Prostate gland (tissue), 2 donors: ENCODE results near the gene IWS1. TPM values are rescaled to one million over a fixed set of nuclear protein-coding genes. Genes with fewer than 3 reads are reported as not detected.
"Not testable (repeated sequence)": the region's sequence is repeated elsewhere in the genome, so short reads cannot be mapped to it uniquely, and the experiment has no call there.

ENCODE experiments used
- DNase-seq: peaks from one replicate; pipeline ENCODE4 v3.0.0-alpha.2; 2019; ENCODE audit warnings: low spot score
- H3K27ac ChIP-seq, 2 donors: fragments of 200-600 bp; sonication (generic); 2 replicates each; pipeline ENCODE4 v1.5.1; 2017 to 2019
- H3K27me3 ChIP-seq: fragments of 200-600 bp; sonication (generic); replicated peaks from 2 replicates; pipeline ENCODE4 v1.5.1; 2019; ENCODE audit not compliant: insufficient read depth
- H3K36me3 ChIP-seq, 2 donors: fragments of 200-600 bp; sonication (generic); 1 replicate in 1 of 2; 2 replicates in 1 of 2; pipeline versions ENCODE4 v1.5.1 to v1.8.1; 2017 to 2019
- H3K4me1 ChIP-seq: fragments of 200-600 bp; sonication (generic); replicated peaks from 2 replicates; pipeline ENCODE4 v1.5.1; 2019
- H3K4me3 ChIP-seq, 2 donors: fragments of 200-600 bp; sonication (generic); 2 replicates each; pipeline ENCODE4 v1.5.1; 2017 to 2019
- H3K9me3 ChIP-seq: fragments of 200-600 bp; sonication (generic); 2 replicates; pipeline ENCODE4 v1.5.1; 2017
- POLR2A ChIP-seq: fragments of 450-650 bp; IDR thresholded peaks from one replicate; pipeline ENCODE4 v1.6.1; 2016; ENCODE audit warnings: antibody characterized with exemption, mild to moderate bottlenecking
- POLR2AphosphoS5 ChIP-seq: sonication (generic); formaldehyde crosslinking; IDR thresholded peaks from one replicate; pipeline ENCODE4 v1.6.1; 2017; ENCODE audit warnings: antibody characterized with exemption
- WGBS: methylation state at CpG from one replicate; pipeline ENCODE4 v1.1.5; 2018; 5-methylcytosine and 5-hydroxymethylcytosine counted together
- intact Hi-C: fragments of 100-400 bp; cut with DNase I; formaldehyde crosslinking; loops from one replicate; pipeline ENCODE4 v1.14.2; 2022
- total RNA-seq, 2 donors: library from RNA; depleted of rRNA; stranded (reverse); fragments of >200 nt; gene quantifications; one replicate each; pipeline ENCODE4 v1.1.0, GENCODE V29; 2016
- TF ChIP-seq, protein P1 (sequence below), 4 experiments: fragments of 200-600 bp in 2 of 4; fragments of 450-650 bp in 2 of 4; sonication (generic) in 2 of 4; IDR thresholded peaks; 1 replicate in 3 of 4; 2 replicates in 1 of 4; pipeline ENCODE4 v1.5.1; 2016 to 2019; ENCODE audit warnings: antibody characterized with exemption in 4 of 4, mild to moderate bottlenecking in 2 of 4, moderate library complexity in 2 of 4

IWS1 gene
- total RNA-seq, 2 donors from 2014 or later = 36.6 to 42.3 TPM

DNA sequence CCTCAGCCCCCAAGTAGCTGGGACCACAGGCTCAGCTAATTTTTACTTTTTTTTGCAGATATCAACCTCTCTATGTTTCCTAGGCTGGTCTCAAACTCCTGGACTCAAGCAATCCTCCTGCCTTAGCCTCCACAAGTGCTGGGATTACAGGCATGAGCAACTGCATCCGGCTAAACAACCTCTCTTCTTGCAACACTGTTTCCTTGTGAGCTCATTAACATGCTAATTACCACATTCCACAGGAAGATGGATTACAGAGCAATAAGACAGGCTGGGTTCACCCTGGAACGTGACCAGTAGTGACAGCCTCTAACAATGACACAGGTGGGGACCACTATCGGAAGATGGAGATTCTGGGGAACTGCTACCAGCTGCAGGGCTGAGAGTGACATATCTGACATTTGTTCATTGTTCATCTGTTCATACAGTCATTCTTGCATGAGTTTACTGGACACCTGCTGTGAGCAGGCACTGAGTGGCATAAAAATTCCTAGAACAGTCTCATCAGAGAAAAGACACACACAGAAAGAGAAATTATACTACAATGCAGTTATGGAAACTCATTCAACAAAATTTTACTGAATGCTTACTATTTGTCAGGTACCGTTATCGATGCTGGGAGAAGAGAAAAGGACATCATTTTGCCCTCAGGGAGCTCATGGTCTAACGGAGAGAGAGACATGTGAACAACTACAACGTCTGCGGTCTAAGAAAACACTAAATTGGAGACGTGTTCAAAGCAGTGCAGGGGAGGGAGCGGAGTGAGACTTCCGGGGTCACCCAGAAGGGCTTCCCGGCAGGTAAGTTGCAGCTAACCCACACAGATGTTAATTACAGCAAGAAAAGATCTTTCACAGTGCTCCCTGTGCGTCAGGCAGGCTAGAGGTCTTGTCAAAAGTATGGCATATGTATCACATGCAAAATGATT is 70.5 kb downstream of the IWS1 start:
- no peak overlapping the region for H3K4me3 ChIP-seq
- H3K9me3 ChIP-seq = no peaks in the 10 kb centered on the region
- WGBS = 79% methylated on average over 13 of the region's 13 CpGs
- intact Hi-C loops = no loop called here
- H3K27ac ChIP-seq = no peak overlapping the region
- H3K27me3 ChIP-seq = no peaks in the 10 kb centered on the region
- H3K36me3 ChIP-seq = no peaks in the 10 kb centered on the region
- TF ChIP-seq, protein P1, sequence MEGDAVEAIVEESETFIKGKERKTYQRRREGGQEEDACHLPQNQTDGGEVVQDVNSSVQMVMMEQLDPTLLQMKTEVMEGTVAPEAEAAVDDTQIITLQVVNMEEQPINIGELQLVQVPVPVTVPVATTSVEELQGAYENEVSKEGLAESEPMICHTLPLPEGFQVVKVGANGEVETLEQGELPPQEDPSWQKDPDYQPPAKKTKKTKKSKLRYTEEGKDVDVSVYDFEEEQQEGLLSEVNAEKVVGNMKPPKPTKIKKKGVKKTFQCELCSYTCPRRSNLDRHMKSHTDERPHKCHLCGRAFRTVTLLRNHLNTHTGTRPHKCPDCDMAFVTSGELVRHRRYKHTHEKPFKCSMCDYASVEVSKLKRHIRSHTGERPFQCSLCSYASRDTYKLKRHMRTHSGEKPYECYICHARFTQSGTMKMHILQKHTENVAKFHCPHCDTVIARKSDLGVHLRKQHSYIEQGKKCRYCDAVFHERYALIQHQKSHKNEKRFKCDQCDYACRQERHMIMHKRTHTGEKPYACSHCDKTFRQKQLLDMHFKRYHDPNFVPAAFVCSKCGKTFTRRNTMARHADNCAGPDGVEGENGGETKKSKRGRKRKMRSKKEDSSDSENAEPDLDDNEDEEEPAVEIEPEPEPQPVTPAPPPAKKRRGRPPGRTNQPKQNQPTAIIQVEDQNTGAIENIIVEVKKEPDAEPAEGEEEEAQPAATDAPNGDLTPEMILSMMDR (IDR thresholded peaks at IDR 0.05) = no peak
- TF ChIP-seq POLR2A = no peak
- no peak for TF ChIP-seq POLR2AphosphoS5
- DNase-seq = no peak
- no peaks in the 10 kb centered on the region for H3K4me1 ChIP-seq

DNA sequence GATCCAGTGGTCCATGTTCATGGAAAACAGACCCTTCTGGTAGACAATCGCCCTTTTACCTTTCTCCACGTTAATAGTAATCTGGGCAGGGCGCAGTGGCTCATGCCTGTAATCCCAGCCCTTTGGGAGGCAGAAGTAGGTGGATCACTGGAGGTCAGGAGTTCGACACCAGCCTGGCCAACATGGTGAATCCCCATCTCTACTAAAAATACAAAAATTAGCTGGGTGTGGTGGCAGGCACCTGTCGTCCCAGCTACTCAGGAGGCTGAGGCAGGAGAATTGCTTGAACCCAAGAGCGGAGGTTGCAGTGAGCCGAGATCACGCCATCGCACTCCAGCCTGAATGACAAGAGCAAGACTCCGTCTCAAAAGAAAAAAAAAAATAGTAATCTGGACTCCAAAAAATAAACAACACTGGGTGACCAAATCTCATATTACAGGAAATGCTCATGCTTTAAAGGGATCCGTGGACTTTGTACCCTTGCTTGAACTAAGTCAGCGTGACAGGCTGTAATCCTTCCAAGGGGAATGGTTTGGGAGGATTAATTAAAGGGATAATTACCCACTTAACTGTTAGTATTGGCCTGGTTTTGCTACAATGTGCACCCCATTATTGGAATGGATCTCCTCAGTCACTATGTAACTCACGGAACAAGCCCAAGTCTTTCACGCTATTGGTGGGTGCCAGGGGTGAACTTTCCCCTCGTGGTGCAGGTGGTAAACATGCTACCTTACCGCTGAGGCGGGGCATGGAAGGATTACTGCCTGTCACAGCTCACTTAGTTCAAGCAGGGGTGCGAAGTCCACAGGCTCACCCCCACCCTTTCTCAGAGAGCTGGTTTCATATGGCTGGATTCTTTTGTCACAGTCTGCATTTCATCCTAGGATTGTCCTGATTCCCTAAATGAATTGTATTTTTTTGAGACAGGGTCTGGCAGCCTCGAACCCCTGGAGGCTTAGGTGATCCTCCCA is 71.4 kb downstream of the IWS1 start:
- 90% methylated on average over 19 of the region's 19 CpGs for WGBS
- no peaks in the 10 kb centered on the region for H3K36me3 ChIP-seq
- no peak overlapping the region for H3K4me3 ChIP-seq
- intact Hi-C loops = no loop called here
- H3K27me3 ChIP-seq = no peaks in the 10 kb centered on the region
- TF ChIP-seq, protein P1 (IDR thresholded peaks at IDR 0.05) = no peak
- TF ChIP-seq POLR2AphosphoS5 (no peak), POLR2A (no peak)
- no peaks in the 10 kb centered on the region for H3K9me3 ChIP-seq
- H3K27ac ChIP-seq = no peak overlapping the region
- no peak for DNase-seq
- no peaks in the 10 kb centered on the region for H3K4me1 ChIP-seq

DNA sequence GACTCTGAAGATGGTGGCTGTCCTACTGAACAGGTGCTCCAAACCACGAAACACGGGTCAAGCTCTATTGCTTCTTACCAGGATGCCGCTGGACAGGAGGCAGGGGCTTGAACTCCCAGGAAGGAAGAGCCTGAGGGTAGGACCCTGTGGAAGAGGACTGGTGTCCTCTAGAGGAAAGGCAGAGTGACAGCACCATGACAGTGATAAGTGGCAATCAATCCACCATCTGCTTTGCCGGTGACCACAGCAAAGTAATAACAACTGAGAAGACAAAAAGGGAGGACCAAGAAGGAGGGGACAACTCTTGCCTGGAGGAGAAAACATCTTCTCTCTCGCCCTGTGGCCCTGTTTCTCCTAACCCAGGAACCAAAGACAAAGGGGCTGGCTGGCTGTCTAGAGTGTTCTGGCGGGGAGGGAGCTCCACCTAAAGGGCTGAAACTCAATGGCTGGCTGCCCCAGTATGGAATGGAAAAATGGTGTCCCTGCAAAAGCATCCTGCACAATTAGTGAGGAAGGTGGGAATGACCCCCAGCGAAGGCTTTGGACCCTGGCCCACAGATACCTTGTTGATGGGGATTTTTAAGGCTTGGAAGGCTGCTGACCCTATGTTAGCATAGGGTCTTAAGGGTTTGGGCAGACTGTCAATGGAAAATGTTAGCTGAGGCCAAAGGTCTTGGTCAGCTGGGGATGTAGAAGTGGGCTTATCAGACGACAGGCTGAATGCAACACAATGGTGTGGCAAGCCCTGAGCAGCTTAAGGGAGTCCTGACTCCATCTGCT is 72.7 kb downstream of the IWS1 start:
- no peak for DNase-seq
- H3K27ac ChIP-seq = no peak overlapping the region
- WGBS = 87% methylated on average over 8 of the region's 8 CpGs
- intact Hi-C loops = no loop called here
- no peak overlapping the region for H3K4me3 ChIP-seq
- no peaks in the 10 kb centered on the region for H3K27me3 ChIP-seq
- no peaks in the 10 kb centered on the region for H3K4me1 ChIP-seq
- TF ChIP-seq, protein P1 (IDR thresholded peaks at IDR 0.05) = no peak
- TF ChIP-seq POLR2AphosphoS5 (no peak), POLR2A (no peak)
- no peaks in the 10 kb centered on the region for H3K9me3 ChIP-seq
- H3K36me3 ChIP-seq = no peaks in the 10 kb centered on the region

DNA sequence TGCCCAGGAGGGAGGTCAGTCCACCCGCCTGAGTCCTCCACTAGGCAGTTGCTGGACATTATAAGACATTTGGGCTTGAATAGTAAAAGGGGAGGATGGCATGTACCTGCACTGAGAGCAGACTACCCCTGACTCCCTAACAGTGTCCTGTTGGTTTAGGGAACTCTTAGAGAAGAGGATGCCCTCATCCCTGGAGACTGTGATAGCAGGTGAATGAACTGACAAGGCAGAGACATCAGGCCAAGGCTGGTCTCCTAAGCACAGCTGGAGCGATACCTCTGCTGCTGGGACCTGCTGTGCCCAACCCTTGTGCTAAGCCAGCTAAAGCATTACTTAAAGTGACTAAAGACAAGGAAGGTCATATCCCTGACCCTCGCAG is 73.3 kb downstream of the IWS1 start:
- Histone ChIP-seq H3K9me3 (no peaks in the 10 kb centered on the region), H3K36me3 (no peaks in the 10 kb centered on the region), H3K27me3 (no peaks in the 10 kb centered on the region), H3K4me3 (no peak overlapping the region), H3K4me1 (no peaks in the 10 kb centered on the region), H3K27ac (no peak overlapping the region)
- intact Hi-C loops = no loop called here
- TF ChIP-seq, protein P1 (IDR thresholded peaks at IDR 0.05) = no peak
- TF ChIP-seq POLR2AphosphoS5 (no peak), POLR2A (no peak)
- DNase-seq = no peak
- WGBS = 97% methylated on average over 3 of the region's 3 CpGs

DNA sequence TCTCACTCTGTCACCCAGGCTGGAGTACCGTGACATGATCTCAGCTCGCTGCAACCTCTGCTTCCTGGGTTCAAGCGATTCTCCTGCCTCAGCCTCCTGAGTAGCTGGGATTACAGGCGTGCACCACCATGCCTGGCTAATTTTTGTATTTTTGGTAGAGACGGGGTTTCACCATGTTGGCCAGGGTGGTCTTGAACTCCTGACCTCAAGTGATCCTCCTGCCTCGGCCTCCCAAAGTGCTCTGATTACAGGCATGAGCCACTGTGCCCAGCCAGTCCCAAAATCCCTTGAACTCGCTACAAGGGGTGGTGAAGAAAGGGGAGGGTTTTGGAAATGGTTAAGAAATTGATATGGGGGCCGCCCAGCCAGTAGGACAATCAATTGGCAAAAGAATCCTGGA is 73.9 kb downstream of the IWS1 start:
- H3K36me3 ChIP-seq, H3K4me3 ChIP-seq, H3K27ac ChIP-seq, H3K27me3 ChIP-seq, DNase-seq, intact Hi-C loops, H3K4me1 ChIP-seq, H3K9me3 ChIP-seq: not testable (repeated sequence)
- 97% methylated on average over 8 of the region's 8 CpGs for WGBS
